HepG2 (cell line): ENCODE results near the gene CUEDC2. TPM values are rescaled to one million over a fixed set of nuclear protein-coding genes. Genes with fewer than 3 reads are reported as not detected.

ENCODE experiments used
- DMAP1 ChIP-seq: IDR thresholded peaks from 2 replicates; pipeline ENCODE4 v1.6.1; 2016
- ELF3 ChIP-seq: IDR thresholded peaks from 2 replicates; pipeline ENCODE4 v1.6.1; 2016; ENCODE audit warnings: missing genetic modification reagents, missing compliant biosample characterization
- HDAC2 ChIP-seq: sonication (generic); formaldehyde crosslinking; IDR thresholded peaks from 2 replicates; pipeline ENCODE4 v1.4.0; 2020; ENCODE audit warnings: missing genetic modification reagents
- KDM4B ChIP-seq: sonication (generic); formaldehyde crosslinking; IDR thresholded peaks from 2 replicates; pipeline ENCODE4 v1.4.0; 2020; ENCODE audit warnings: missing genetic modification reagents
- POLR2G ChIP-seq: fragments of 200-400 bp; formaldehyde crosslinking; IDR thresholded peaks from 2 replicates; pipeline ENCODE4 v1.6.1; 2018; ENCODE audit warnings: mild to moderate bottlenecking, low read depth, low read length, moderate library complexity
- ZBTB7B ChIP-seq: sonication (generic); formaldehyde crosslinking; IDR thresholded peaks from 2 replicates; pipeline ENCODE4 v1.4.0; 2020; ENCODE audit warnings: missing genetic modification reagents
- ZFP1 ChIP-seq: IDR thresholded peaks from 2 replicates; pipeline ENCODE4 v1.6.1; 2016
- ZNF121 ChIP-seq: sonication (generic); formaldehyde crosslinking; IDR thresholded peaks from 2 replicates; pipeline ENCODE4 v1.5.0; 2020; ENCODE audit warnings: mild to moderate bottlenecking, missing genetic modification reagents
- ZNF232 ChIP-seq: sonication (generic); formaldehyde crosslinking; IDR thresholded peaks from 2 replicates; pipeline ENCODE4 v1.4.0; 2020; ENCODE audit warnings: missing genetic modification reagents, borderline replicate concordance
- ZNF747 ChIP-seq: sonication (generic); formaldehyde crosslinking; IDR thresholded peaks from 2 replicates; pipeline ENCODE4 v1.8.1; 2023; ENCODE audit warnings: missing genetic modification reagents, mild to moderate bottlenecking, borderline replicate concordance
- ZNF781 ChIP-seq: sonication (generic); formaldehyde crosslinking; IDR thresholded peaks from 2 replicates; pipeline ENCODE4 v1.5.1; 2020; ENCODE audit warnings: borderline replicate concordance, mild to moderate bottlenecking, missing genetic modification reagents; ENCODE audit errors: not compliant biosample characterization
- polyA plus RNA-seq, 8 experiments: library from polyadenylated mRNA; depleted of rRNA in 3 of 8; stranded (reverse) in 7 of 8; unstranded in 1 of 8; fragments of >200 nt; fragmentation: Illumina TruSeq in 4 of 8; extraction: Trizol in 4 of 8; gene quantifications; 2 replicates each; pipeline versions ENCODE4 v1.2.1 to v1.2.3, GENCODE V29; 2011 to 2016; ENCODE audit warnings: low read depth in 4 of 8, missing spikeins in 1 of 8, mixed read lengths in 1 of 8; ENCODE audit not compliant: insufficient read depth in 1 of 8
- total RNA-seq, 5 experiments: library from RNA; depleted of rRNA; stranded (reverse); fragments of >200 nt; fragmentation: Illumina TruSeq; extraction: Trizol; gene quantifications; 2 replicates each; pipeline ENCODE4 v1.2.3, GENCODE V29; 2016; ENCODE audit warnings: low read depth in 1 of 5
- TF ChIP-seq, protein P1 (sequence below): IDR thresholded peaks from 2 replicates; pipeline ENCODE4 v1.4.0; 2020; ENCODE audit warnings: mild to moderate bottlenecking, missing genetic modification reagents
- TF ChIP-seq, protein P2 (sequence below): sonication (generic); formaldehyde crosslinking; IDR thresholded peaks from 2 replicates; pipeline ENCODE4 v1.8.1; 2023; ENCODE audit warnings: missing genetic modification reagents, inconsistent platforms, borderline replicate concordance
- TF ChIP-seq, protein P3 (sequence below): sonication (generic); formaldehyde crosslinking; IDR thresholded peaks from 2 replicates; pipeline ENCODE4 v1.4.0; 2020; ENCODE audit warnings: missing genetic modification reagents
- TF ChIP-seq, protein P4 (sequence below), 2 experiments: IDR thresholded peaks; 2 replicates each; pipeline ENCODE4 v1.6.1; 2011 to 2012; ENCODE audit warnings: low read length in 2 of 2, borderline replicate concordance in 1 of 2, low read depth in 1 of 2, mild to moderate bottlenecking in 1 of 2, moderate library complexity in 1 of 2

CUEDC2 gene
- total and polyA plus RNA-seq, 2 of the 13 experiments (the other 11 are each of a cell fraction or from before 2014, with no cell fraction given), result 13.1 to 18.4 TPM

DNA sequence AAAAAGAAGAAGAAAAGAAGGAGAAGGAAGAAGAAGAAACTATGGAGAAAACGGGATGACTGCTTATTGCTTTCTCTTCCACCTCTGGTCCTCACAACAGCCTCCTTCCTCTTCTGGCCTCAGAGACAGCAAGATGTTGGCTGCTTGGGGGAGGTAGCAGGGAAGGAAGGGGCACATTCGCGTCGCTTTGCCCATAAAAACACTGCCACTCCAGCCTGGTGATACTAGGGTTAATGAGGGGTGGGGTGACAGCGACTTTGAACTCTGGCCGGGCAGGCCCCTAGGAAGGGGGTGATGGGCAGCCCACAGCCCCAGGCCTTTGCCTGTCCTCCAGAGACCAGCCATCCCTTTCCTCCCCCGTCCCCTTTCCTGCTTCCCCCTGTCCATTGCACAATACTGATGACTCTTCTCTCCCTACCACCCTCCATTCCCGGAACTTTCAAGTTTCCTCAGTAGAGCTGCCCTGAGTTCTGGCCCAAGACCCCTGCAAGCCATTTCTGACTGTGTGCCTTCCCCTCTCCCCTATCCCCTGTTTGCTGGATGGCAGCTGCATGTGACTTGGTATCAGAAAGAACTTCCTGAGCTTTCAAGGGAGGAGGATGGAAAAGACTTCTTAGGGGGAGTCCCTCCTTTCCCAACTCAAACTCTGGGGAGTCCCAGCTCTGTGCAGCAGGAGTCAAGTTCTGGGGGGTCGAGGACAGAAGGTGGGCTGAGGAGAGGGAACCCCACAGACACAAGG, 2.2 kb upstream of the CUEDC2 start (continued):
- TF ChIP-seq ELF3 (CRISPR knock-in tag), result peak; percentile 55; the same call in 1 of the 2 replicates
- 0 out of 2 replicates have a peak, but pooled peaks have one; percentile 21 for TF ChIP-seq ZNF121
- no peak for TF ChIP-seq KDM4B (CRISPR knock-in tag)
- no peak for TF ChIP-seq ZNF747
- TF ChIP-seq, protein P1, sequence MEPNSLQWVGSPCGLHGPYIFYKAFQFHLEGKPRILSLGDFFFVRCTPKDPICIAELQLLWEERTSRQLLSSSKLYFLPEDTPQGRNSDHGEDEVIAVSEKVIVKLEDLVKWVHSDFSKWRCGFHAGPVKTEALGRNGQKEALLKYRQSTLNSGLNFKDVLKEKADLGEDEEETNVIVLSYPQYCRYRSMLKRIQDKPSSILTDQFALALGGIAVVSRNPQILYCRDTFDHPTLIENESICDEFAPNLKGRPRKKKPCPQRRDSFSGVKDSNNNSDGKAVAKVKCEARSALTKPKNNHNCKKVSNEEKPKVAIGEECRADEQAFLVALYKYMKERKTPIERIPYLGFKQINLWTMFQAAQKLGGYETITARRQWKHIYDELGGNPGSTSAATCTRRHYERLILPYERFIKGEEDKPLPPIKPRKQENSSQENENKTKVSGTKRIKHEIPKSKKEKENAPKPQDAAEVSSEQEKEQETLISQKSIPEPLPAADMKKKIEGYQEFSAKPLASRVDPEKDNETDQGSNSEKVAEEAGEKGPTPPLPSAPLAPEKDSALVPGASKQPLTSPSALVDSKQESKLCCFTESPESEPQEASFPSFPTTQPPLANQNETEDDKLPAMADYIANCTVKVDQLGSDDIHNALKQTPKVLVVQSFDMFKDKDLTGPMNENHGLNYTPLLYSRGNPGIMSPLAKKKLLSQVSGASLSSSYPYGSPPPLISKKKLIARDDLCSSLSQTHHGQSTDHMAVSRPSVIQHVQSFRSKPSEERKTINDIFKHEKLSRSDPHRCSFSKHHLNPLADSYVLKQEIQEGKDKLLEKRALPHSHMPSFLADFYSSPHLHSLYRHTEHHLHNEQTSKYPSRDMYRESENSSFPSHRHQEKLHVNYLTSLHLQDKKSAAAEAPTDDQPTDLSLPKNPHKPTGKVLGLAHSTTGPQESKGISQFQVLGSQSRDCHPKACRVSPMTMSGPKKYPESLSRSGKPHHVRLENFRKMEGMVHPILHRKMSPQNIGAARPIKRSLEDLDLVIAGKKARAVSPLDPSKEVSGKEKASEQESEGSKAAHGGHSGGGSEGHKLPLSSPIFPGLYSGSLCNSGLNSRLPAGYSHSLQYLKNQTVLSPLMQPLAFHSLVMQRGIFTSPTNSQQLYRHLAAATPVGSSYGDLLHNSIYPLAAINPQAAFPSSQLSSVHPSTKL (CRISPR knock-in tag), result peak; percentile 39; the same call in 1 of the 2 replicates
- TF ChIP-seq, protein P2, sequence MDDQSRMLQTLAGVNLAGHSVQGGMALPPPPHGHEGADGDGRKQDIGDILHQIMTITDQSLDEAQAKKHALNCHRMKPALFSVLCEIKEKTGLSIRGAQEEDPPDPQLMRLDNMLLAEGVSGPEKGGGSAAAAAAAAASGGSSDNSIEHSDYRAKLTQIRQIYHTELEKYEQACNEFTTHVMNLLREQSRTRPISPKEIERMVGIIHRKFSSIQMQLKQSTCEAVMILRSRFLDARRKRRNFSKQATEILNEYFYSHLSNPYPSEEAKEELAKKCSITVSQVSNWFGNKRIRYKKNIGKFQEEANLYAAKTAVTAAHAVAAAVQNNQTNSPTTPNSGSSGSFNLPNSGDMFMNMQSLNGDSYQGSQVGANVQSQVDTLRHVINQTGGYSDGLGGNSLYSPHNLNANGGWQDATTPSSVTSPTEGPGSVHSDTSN, result no peak
- TF ChIP-seq, protein P3, sequence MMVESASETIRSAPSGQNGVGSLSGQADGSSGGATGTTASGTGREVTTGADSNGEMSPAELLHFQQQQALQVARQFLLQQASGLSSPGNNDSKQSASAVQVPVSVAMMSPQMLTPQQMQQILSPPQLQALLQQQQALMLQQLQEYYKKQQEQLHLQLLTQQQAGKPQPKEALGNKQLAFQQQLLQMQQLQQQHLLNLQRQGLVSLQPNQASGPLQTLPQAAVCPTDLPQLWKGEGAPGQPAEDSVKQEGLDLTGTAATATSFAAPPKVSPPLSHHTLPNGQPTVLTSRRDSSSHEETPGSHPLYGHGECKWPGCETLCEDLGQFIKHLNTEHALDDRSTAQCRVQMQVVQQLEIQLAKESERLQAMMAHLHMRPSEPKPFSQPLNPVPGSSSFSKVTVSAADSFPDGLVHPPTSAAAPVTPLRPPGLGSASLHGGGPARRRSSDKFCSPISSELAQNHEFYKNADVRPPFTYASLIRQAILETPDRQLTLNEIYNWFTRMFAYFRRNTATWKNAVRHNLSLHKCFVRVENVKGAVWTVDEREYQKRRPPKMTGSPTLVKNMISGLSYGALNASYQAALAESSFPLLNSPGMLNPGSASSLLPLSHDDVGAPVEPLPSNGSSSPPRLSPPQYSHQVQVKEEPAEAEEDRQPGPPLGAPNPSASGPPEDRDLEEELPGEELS (CRISPR knock-in tag), result 0 out of 2 replicates have a peak, but pooled peaks have one; percentile 41
- TF ChIP-seq ZNF232, result no peak
- peak; percentile 35; the same call in 1 of the 2 replicates for TF ChIP-seq DMAP1 (CRISPR knock-in tag)
- peak; percentile 45; the same call in 1 of the 2 replicates for TF ChIP-seq ZBTB7B (CRISPR knock-in tag)
- no peak for TF ChIP-seq ZNF781 (CRISPR knock-in tag)
- TF ChIP-seq, protein P4, sequence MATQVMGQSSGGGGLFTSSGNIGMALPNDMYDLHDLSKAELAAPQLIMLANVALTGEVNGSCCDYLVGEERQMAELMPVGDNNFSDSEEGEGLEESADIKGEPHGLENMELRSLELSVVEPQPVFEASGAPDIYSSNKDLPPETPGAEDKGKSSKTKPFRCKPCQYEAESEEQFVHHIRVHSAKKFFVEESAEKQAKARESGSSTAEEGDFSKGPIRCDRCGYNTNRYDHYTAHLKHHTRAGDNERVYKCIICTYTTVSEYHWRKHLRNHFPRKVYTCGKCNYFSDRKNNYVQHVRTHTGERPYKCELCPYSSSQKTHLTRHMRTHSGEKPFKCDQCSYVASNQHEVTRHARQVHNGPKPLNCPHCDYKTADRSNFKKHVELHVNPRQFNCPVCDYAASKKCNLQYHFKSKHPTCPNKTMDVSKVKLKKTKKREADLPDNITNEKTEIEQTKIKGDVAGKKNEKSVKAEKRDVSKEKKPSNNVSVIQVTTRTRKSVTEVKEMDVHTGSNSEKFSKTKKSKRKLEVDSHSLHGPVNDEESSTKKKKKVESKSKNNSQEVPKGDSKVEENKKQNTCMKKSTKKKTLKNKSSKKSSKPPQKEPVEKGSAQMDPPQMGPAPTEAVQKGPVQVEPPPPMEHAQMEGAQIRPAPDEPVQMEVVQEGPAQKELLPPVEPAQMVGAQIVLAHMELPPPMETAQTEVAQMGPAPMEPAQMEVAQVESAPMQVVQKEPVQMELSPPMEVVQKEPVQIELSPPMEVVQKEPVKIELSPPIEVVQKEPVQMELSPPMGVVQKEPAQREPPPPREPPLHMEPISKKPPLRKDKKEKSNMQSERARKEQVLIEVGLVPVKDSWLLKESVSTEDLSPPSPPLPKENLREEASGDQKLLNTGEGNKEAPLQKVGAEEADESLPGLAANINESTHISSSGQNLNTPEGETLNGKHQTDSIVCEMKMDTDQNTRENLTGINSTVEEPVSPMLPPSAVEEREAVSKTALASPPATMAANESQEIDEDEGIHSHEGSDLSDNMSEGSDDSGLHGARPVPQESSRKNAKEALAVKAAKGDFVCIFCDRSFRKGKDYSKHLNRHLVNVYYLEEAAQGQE (IDR thresholded peaks at IDR 0.05; ENCODE audit: borderline replicate concordance in 1 of 2, low read depth in 1 of 2, low read length in 2 of 2), result peak in 1 of 2 experiments; percentile 35; a peak in 1 of 4 replicates
- peak; percentile 57; the same call in 1 of the 2 replicates for TF ChIP-seq POLR2G
- peak; percentile 52 for TF ChIP-seq HDAC2 (CRISPR knock-in tag)
- TF ChIP-seq ZFP1 (CRISPR knock-in tag), result no peak
